ENCODE measurements around the gene C11orf71.

Gene C11orf71

DNA sequence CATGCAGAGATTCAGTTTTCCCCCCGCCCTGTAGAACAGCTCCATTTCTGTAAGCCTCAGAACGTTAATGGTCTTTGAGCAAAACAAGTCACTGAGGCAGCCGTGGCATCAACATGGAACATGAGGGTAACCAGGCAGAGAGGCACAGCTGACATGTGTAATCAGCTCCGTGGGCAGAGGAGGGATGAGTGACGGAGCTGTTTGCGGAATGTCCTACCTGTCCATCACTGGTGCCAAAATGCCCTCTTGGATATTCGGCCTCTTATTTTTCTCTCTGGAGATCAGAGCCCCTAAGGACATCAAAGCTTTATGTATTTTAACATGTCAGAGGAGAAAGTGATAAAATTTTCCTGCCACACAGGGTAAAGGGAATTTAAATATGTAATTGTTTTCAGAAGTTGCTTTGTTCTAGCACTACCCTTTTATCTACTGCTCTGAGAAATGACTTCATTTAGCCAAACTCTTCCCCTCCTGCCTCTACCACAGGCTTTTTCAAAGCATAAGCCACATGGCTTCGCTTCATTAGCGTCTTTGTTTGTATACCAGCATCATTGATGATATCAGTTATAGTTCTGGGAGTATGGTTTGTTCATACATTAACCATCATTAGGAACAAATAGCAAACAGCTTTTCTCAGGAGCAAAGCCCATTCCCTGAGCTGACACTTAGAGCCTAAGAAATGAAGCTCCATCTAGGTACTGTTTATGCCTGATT lies 32.9 kb downstream of the C11orf71 start:
- TF ChIP-seq FOXM1 (IDR thresholded peaks at IDR 0.05; ENCODE audit: borderline replicate concordance, low read depth): no peak

DNA sequence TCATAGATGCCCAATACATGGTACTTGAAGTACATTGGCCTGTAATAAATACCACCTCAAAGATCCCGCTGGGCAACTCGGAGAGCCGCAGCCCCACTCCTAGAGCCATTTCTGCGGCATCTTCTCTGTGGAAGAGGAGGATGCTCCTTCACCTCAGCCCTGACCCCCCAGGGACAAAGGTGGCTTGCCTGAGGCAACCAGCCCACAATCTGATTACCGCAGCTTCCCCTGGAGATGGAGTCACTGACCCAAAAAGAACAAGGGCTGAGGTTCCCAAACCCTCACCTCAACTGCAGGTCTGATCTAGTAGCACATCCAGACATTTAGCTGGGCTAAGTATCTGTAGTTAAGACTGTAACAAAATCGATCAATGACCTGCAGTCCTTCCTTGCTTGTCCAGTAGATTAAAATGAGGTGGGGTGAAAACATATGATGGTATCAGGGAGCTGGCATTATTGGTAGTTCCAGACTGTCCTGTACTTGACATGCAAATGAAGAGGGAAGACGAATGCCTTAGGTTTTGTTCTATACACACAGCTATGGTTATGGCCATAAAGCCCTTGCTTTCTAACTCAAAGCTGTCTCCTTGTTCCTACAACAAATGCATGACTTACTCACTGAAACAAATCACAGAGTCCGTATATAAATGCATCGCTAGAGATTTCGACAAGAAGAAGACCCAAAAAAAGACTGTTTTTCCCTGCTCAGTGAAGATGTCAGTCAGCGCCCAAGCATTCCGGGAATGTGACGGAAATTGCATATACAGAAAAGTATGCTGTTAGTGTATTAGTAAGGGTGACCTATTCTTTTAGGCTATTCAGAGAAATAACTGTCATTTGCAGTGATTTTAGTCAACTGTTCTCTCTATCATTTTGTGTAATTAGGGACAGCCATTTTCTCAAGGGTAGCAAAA lies 33.7 kb downstream of the C11orf71 start:
- TF ChIP-seq TAF1 (IDR thresholded peaks at IDR 0.05; ENCODE audit: low read depth) (no peak), TEAD4 (IDR thresholded peaks at IDR 0.05) (peak; percentile 77), EP300 (IDR thresholded peaks at IDR 0.05; ENCODE audit: borderline replicate concordance) (no peak), FOXM1 (IDR thresholded peaks at IDR 0.05; ENCODE audit: borderline replicate concordance, low read depth) (no peak), TCF12 (IDR thresholded peaks at IDR 0.05; ENCODE audit: low read depth) (no peak)

DNA sequence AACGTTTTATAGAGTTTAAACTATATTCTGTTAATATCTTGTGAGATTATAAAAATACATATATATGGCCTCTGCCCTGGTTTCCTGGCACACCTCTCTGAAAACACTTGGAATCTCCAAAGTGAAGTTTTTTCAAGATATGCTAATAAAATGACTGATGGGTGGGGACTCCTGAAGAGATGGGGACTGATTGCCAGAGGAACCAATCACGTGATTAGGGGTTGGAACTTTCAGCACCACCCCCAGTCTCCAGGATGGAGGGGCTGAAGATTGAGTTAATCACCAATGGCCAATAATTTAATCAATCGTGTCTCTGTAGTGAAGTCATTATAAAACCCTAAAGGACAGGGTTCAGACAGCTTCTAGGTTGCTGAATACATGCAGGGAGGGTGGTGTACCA lies 37.4 kb downstream of the C11orf71 start:
- TF ChIP-seq TEAD4 (IDR thresholded peaks at IDR 0.05) (no peak), TCF12 (IDR thresholded peaks at IDR 0.05; ENCODE audit: low read depth) (no peak), TAF1 (IDR thresholded peaks at IDR 0.05; ENCODE audit: low read depth) (no peak), EGR1 (IDR thresholded peaks at IDR 0.05) (no peak), RAD21 (IDR thresholded peaks at IDR 0.05; ENCODE audit: low read depth) (no peak), CREB1 (IDR thresholded peaks at IDR 0.05; ENCODE audit: low read depth) (no peak), ZBTB7A (IDR thresholded peaks at IDR 0.05; ENCODE audit: low read depth) (no peak), EP300 (IDR thresholded peaks at IDR 0.05; ENCODE audit: borderline replicate concordance) (no peak), YY1 (IDR thresholded peaks at IDR 0.05; ENCODE audit: low read depth) (no peak), FOXM1 (IDR thresholded peaks at IDR 0.05; ENCODE audit: borderline replicate concordance, low read depth) (no peak), USF1 (IDR thresholded peaks at IDR 0.05) (no peak), CEBPB (IDR thresholded peaks at IDR 0.05) (no peak), NFIC (IDR thresholded peaks at IDR 0.05) (no peak)
- TF ChIP-seq, protein P1, sequence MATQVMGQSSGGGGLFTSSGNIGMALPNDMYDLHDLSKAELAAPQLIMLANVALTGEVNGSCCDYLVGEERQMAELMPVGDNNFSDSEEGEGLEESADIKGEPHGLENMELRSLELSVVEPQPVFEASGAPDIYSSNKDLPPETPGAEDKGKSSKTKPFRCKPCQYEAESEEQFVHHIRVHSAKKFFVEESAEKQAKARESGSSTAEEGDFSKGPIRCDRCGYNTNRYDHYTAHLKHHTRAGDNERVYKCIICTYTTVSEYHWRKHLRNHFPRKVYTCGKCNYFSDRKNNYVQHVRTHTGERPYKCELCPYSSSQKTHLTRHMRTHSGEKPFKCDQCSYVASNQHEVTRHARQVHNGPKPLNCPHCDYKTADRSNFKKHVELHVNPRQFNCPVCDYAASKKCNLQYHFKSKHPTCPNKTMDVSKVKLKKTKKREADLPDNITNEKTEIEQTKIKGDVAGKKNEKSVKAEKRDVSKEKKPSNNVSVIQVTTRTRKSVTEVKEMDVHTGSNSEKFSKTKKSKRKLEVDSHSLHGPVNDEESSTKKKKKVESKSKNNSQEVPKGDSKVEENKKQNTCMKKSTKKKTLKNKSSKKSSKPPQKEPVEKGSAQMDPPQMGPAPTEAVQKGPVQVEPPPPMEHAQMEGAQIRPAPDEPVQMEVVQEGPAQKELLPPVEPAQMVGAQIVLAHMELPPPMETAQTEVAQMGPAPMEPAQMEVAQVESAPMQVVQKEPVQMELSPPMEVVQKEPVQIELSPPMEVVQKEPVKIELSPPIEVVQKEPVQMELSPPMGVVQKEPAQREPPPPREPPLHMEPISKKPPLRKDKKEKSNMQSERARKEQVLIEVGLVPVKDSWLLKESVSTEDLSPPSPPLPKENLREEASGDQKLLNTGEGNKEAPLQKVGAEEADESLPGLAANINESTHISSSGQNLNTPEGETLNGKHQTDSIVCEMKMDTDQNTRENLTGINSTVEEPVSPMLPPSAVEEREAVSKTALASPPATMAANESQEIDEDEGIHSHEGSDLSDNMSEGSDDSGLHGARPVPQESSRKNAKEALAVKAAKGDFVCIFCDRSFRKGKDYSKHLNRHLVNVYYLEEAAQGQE (IDR thresholded peaks at IDR 0.05; ENCODE audit: low read depth): no peak
- TF ChIP-seq, protein P2, sequence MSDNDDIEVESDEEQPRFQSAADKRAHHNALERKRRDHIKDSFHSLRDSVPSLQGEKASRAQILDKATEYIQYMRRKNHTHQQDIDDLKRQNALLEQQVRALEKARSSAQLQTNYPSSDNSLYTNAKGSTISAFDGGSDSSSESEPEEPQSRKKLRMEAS (IDR thresholded peaks at IDR 0.05): no peak

DNA sequence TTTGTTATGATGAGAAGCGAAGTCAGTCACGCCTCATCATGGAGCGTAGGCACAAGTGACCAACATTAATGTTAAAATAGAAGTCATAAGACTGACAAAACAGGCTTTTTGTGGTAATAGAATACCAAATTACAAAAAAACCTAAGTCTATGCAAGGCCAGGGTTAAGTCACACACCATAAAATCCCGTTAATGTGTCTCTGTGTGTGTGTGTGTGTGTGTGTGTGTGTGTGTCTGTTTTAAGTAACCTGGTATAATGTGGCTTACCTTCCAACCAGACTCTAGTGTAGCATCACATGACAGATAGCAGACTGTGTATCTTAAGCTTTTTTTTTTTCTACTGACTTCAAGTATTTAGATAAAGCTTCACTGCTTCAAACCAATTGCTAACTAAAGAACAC lies 38.0 kb downstream of the C11orf71 start:
- TF ChIP-seq RAD21 (IDR thresholded peaks at IDR 0.05; ENCODE audit: low read depth): no peak
- no peak for TF ChIP-seq EP300 (IDR thresholded peaks at IDR 0.05; ENCODE audit: borderline replicate concordance)
- TF ChIP-seq FOXM1 (IDR thresholded peaks at IDR 0.05; ENCODE audit: borderline replicate concordance, low read depth): no peak
- no peak for TF ChIP-seq CREB1 (IDR thresholded peaks at IDR 0.05; ENCODE audit: low read depth)
- no peak for TF ChIP-seq CEBPB (IDR thresholded peaks at IDR 0.05)
- no peak for TF ChIP-seq YY1 (IDR thresholded peaks at IDR 0.05; ENCODE audit: low read depth)
- no peak for TF ChIP-seq TAF1 (IDR thresholded peaks at IDR 0.05; ENCODE audit: low read depth)
- TF ChIP-seq TEAD4 (IDR thresholded peaks at IDR 0.05): no peak
- TF ChIP-seq ZBTB7A (IDR thresholded peaks at IDR 0.05; ENCODE audit: low read depth): no peak
- TF ChIP-seq NFIC (IDR thresholded peaks at IDR 0.05): no peak
- TF ChIP-seq, protein P1 (IDR thresholded peaks at IDR 0.05; ENCODE audit: low read depth): no peak
- TF ChIP-seq USF1 (IDR thresholded peaks at IDR 0.05): no peak

DNA sequence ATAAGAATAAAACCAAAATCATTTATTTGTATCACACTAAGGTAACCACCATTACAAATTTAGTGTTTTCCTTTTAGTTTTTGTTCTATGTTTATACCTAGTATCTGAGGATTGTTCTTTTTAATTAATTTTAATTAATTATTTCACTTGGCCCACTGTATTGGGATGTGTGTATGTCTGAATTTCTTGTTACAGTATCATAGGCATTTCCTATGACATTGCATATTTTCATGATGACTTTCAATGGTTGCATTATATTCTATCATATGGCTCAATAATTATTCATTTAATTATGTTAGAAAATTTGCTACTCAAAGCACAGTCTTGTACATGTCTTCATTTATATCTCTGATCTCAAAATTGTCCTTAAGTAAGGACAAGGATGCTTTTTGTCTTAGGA lies 41.0 kb downstream of the C11orf71 start:
- TF ChIP-seq USF1 (IDR thresholded peaks at IDR 0.05) (no peak), TEAD4 (IDR thresholded peaks at IDR 0.05) (no peak), YY1 (IDR thresholded peaks at IDR 0.05; ENCODE audit: low read depth) (no peak), ZBTB7A (IDR thresholded peaks at IDR 0.05; ENCODE audit: low read depth) (no peak), EGR1 (IDR thresholded peaks at IDR 0.05) (no peak), CEBPB (IDR thresholded peaks at IDR 0.05) (no peak), EP300 (IDR thresholded peaks at IDR 0.05; ENCODE audit: borderline replicate concordance) (no peak), TCF12 (IDR thresholded peaks at IDR 0.05; ENCODE audit: low read depth) (no peak), RAD21 (IDR thresholded peaks at IDR 0.05; ENCODE audit: low read depth) (no peak)
- TF ChIP-seq, protein P1 (IDR thresholded peaks at IDR 0.05; ENCODE audit: low read depth): no peak

All from Ishikawa (cell line).